ENCODE measurements around the gene TP53TG5.

TP53TG5 gene

GRCh38 chr20:45363611-45364492 lies 14.3 kb downstream of the TP53TG5 start:
- Histone ChIP-seq H3K4me1 (ENCODE audit: insufficient read depth, low read length) (peaks cover 26% of the 10 kb centered on the region), H3K9ac (ENCODE audit: low read depth, low read length) (peak overlapping the region; percentile 75), H3K27me3 (ENCODE audit: insufficient read depth, low read length, poor library complexity) (no peaks in the 10 kb centered on the region), H3K9me3 (ENCODE audit: insufficient read depth, low read length, severe bottlenecking) (no peaks in the 10 kb centered on the region), H3K79me2 (ENCODE audit: insufficient read depth, low read length) (peaks cover 25% of the 10 kb centered on the region), H3K4me2 (ENCODE audit: insufficient read depth, low read length) (peak overlapping the region; percentile 97), H3K4me3 (ENCODE audit: low read depth in 1 of 2, low read length in 2 of 2) (peak overlapping the region; percentile 61 to 93), H3K27ac (ENCODE audit: low read length) (peak overlapping the region; percentile 88), H4K20me1 (ENCODE audit: insufficient read depth, low read length) (peaks cover 10% of the 10 kb centered on the region), H3K36me3 (ENCODE audit: insufficient read depth, low read length) (peaks cover 37% of the 10 kb centered on the region), H2AFZ (ENCODE audit: low read depth, low read length) (peak overlapping the region; percentile 82)
- ATAC-seq (ENCODE audit: insufficient read depth, low read depth) (no peak), DNase-seq (no peak)
- TF ChIP-seq CTCF (IDR thresholded peaks at IDR 0.05; ENCODE audit: borderline replicate concordance, extremely low read depth, low read length, poor library complexity, severe bottlenecking), result no peak
- TF ChIP-seq EZH2 (IDR thresholded peaks at IDR 0.05; ENCODE audit: borderline replicate concordance, low read depth, low read length, severe bottlenecking), result no peak

- Histone ChIP-seq H3K9me3 (ENCODE audit: insufficient read depth, low read length, severe bottlenecking) (no peaks in the 10 kb centered on the region), H3K27ac (ENCODE audit: low read length) (peak within 1 kb of the TSS; percentile 88), H3K4me2 (ENCODE audit: insufficient read depth, low read length) (peak within 1 kb of the TSS; percentile 97), H2AFZ (ENCODE audit: low read depth, low read length) (peak within 1 kb of the TSS; percentile 96), H4K20me1 (ENCODE audit: insufficient read depth, low read length) (peaks cover 10% of the 10 kb centered on the region), H3K4me3 (ENCODE audit: low read depth in 1 of 2, low read length in 2 of 2) (peak within 1 kb of the TSS; percentile 61 to 93), H3K4me1 (ENCODE audit: insufficient read depth, low read length) (peaks cover 26% of the 10 kb centered on the region), H3K9ac (ENCODE audit: low read depth, low read length) (peak within 1 kb of the TSS; percentile 75), H3K27me3 (ENCODE audit: insufficient read depth, low read length, poor library complexity) (no peaks in the 10 kb centered on the region), H3K79me2 (ENCODE audit: insufficient read depth, low read length) (peaks cover 25% of the 10 kb centered on the region), H3K36me3 (ENCODE audit: insufficient read depth, low read length) (peaks cover 28% of the 10 kb centered on the region)
- no peak for TF ChIP-seq EZH2 (IDR thresholded peaks at IDR 0.05; ENCODE audit: borderline replicate concordance, low read depth, low read length, severe bottlenecking)
- peak; percentile 96 for TF ChIP-seq CTCF (IDR thresholded peaks at IDR 0.05; ENCODE audit: borderline replicate concordance, extremely low read depth, low read length, poor library complexity, severe bottlenecking)
- DNase-seq (peak; percentile 99), ATAC-seq (ENCODE audit: insufficient read depth, low read depth) (peak; percentile 85)
Observed at GRCh38 chr20:45362804-45363610, 15.1 kb downstream of the TP53TG5 start, which contains the start of gene SYS1. SYS1 (plus strand) TSS chr20:45363156; CDS start chr20:45363532, 376 bp downstream.

GRCh38 chr20:45361793-45362192 lies 16.3 kb downstream of the TP53TG5 start:
- Histone ChIP-seq H2AFZ (ENCODE audit: low read depth, low read length) (peak overlapping the region; percentile 36), H3K79me2 (ENCODE audit: insufficient read depth, low read length) (peaks cover 25% of the 10 kb centered on the region), H3K36me3 (ENCODE audit: insufficient read depth, low read length) (peaks cover 16% of the 10 kb centered on the region), H3K4me1 (ENCODE audit: insufficient read depth, low read length) (peaks cover 26% of the 10 kb centered on the region), H3K27ac (ENCODE audit: low read length) (no peak overlapping the region), H3K4me2 (ENCODE audit: insufficient read depth, low read length) (peak overlapping the region; percentile 97; the same call in 1 of the 2 replicates), H4K20me1 (ENCODE audit: insufficient read depth, low read length) (peaks cover 10% of the 10 kb centered on the region), H3K4me3 (ENCODE audit: low read depth in 1 of 2, low read length in 2 of 2) (no peak overlapping the region), H3K9me3 (ENCODE audit: insufficient read depth, low read length, severe bottlenecking) (no peaks in the 10 kb centered on the region), H3K9ac (ENCODE audit: low read depth, low read length) (no peak overlapping the region), H3K27me3 (ENCODE audit: insufficient read depth, low read length, poor library complexity) (no peaks in the 10 kb centered on the region)
- DNase-seq (no peak), ATAC-seq (ENCODE audit: insufficient read depth, low read depth) (no peak)
- TF ChIP-seq CTCF (IDR thresholded peaks at IDR 0.05; ENCODE audit: borderline replicate concordance, extremely low read depth, low read length, poor library complexity, severe bottlenecking) (no peak), EZH2 (IDR thresholded peaks at IDR 0.05; ENCODE audit: borderline replicate concordance, low read depth, low read length, severe bottlenecking) (no peak)

Data from DND-41 (cell line).